GM21576 (cell line): ENCODE data around the gene ATP1A4.
"Not testable (repeated sequence)": the region's sequence is repeated elsewhere in the genome, so short reads cannot be mapped to it uniquely, and the experiment has no call there.

Source experiments
- ATAC-seq: cut with Tn5 transposase; IDR thresholded peaks from one replicate; pipeline ENCODE4 v1.9.1; 2021; ENCODE audit warnings: mild to moderate bottlenecking, moderate library complexity; ENCODE audit not compliant: unreplicated experiment

The ATP1A4 gene

DNA sequence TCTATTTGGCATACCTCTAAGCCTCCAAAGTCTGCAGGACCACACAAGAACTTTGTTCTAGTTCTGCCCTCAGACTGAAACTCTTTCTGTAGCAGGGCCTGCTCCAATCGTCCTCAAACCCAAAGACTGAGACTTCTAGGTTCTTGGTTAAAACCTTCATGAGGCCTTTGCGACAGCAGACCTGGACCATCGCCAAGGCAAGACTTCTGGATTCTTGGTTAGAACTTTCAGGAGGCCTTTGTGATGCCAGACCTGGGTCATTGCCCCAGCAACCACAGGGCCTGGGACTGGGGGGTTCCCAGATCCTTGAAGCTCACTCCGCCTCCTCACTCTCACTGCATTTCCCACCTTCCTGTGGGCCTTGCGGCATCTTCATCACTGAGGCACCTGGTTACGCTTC lies at the start of gene ATP1A4:
ATP1A4 (plus strand) TSS at position 301 of the 400 bp plus-strand sequence. CDS start 438 bp downstream, outside the sequence.
- no peak for ATAC-seq

GRCh38 chr1:160101717-160102522 lies 49.5 kb upstream of the ATP1A4 start:
- ATAC-seq: no peak

DNA sequence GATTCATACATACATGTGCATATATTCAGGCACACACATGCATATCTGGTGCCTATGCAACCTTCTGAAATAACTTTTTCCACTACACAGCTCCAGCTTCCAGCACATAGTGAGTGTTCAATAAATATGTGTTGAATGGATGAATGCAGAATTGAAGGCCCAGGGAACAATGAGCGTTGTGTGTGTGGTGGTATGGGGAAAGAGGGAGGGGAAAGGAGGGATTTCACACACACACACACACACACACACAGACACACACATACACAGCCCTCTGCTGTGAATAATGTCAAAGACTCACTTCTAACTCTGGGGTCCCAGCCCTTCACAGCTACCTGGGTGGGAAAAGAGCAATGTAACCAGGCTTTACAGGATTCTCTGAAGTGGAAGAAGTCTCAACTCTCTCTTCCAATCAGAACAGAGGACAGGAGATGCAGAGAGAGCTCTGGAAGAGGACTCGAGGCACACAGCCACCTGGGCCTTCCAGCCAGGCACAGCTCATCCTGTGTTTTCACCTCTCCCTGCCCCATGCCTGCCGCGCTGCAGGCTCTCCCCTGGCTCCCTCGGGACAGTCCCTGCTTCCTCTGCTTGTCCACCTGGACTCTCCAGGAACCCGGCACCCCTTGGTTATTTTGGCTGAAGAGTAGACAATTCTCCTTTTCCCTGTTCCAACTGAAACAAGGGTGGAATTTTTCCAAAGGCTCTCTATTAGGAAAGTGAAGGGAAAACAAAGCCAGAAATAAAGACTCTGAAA lies 47.6 kb upstream of the ATP1A4 start:
- no peak for ATAC-seq

DNA sequence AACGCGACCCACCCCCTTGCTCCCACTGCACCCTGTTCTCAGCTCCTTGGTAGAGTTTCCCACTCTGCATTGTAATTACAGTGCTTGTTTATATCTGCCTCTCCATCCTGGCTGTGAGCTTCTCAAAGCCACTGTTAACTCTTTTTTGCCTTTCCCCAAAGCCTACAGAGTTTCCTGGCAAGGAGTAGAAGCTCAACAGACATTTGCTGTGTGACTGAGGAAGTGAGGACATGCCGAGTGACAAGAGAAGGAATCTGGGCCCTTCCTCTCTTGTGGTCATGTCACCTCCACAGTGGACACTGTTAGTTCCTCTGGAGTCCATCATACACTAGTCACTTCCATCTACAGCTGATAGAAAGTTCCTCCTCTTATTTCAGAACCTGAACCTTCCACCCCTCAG lies 46.9 kb upstream of the ATP1A4 start:
- no peak for ATAC-seq

DNA sequence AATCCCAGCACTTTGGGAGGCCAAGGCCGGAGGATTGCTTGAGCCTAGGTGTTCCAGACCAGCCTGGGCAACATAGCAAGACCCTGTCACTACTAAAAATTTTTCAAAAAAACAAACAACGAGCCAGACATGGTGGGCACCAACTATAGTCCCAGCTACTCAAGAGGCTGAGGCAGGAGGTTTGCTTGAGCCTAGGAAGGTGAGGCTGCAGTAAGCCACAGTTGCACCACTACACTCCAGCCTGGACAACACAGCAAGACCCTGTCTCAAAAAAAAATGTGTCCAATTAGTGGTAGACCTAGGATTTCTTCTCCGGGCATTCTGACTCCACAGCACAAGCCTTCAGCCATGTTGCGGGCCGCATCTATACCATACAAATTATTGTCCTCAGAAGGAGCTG lies 46.2 kb upstream of the ATP1A4 start:
- ATAC-seq: no peak

DNA sequence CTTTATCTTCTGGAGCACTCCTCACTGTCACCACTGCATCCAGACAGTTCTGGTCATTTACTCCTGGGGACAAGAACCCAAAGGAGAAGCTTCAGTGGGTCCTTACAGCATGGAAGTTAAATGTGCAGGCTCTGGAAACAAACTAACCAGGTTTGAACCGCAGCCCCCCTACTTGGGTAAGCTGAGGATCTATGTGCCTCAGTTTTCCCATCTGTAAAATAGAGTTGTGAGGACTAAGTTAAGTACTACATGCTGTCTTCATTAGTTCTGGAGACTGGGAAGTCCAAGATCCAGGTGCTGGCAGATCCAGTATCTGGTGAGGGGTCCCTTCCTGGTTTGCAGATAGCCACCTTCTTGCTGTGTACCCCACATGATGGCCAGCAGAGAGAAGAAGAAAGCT lies 43.9 kb upstream of the ATP1A4 start:
- no peak for ATAC-seq

GRCh38 chr1:160108888-160109662 lies 42.3 kb upstream of the ATP1A4 start:
- ATAC-seq: no peak

DNA sequence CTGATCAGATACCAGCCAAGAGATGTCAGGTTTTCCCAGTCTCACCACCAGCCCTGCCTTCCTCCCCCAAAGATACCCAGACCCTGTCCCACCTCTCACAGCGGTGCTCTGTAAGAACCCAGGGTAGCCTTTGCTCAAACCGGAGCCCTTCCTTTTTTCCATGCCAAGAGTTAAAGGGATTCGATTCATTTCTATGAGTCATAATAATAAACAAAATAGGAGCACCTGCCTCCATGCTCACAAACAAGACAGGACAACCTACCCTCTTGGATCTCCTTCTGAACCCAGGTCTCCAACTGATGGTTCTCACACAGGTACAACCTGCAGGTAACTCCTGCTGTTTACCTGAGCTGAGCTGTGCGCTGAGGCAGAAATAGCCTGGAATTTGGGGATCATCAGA lies 41.7 kb upstream of the ATP1A4 start:
- ATAC-seq: no peak

- ATAC-seq: not testable (repeated sequence)
Observed at GRCh38 chr1:160111462-160111861, 39.9 kb upstream of the ATP1A4 start.

- no peak for ATAC-seq
Observed at GRCh38 chr1:160112357-160112756, 39.0 kb upstream of the ATP1A4 start.

- no peak for ATAC-seq
Observed at GRCh38 chr1:160113407-160113806, 38.0 kb upstream of the ATP1A4 start.

- no peak for ATAC-seq
Observed at GRCh38 chr1:160114085-160114484, 37.3 kb upstream of the ATP1A4 start.

GRCh38 chr1:160115545-160116282 lies 35.7 kb upstream of the ATP1A4 start, which contains the start of gene ATP1A2:
Gene ATP1A2 (plus strand): TSS chr1:160115759. CDS start chr1:160115862, 103 bp downstream.
- no peak for ATAC-seq

- ATAC-seq: no peak
Observed at GRCh38 chr1:160116283-160117147, 34.9 kb upstream of the ATP1A4 start.

DNA sequence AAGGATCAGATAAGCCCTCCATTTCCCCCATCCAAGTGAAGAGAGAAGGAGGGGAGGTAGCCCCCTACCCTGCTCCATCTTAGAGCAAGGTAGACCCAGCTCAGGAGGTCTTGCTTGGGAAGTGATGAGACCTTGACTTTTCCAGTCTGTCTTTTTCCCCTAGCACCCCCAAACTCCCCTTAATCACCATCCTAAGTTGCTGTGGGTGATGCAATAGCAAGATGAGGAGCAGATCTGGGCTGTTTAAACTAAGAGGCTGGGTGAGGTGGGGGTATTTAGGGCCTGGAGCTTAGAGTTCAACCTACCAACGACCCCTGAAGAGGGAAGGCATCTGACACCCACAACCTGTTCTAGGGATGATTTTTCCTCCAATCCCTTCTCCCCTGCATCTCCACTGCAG lies 34.1 kb upstream of the ATP1A4 start:
- ATAC-seq: no peak

- no peak for ATAC-seq
Observed at GRCh38 chr1:160117709-160118183, 33.7 kb upstream of the ATP1A4 start.

DNA sequence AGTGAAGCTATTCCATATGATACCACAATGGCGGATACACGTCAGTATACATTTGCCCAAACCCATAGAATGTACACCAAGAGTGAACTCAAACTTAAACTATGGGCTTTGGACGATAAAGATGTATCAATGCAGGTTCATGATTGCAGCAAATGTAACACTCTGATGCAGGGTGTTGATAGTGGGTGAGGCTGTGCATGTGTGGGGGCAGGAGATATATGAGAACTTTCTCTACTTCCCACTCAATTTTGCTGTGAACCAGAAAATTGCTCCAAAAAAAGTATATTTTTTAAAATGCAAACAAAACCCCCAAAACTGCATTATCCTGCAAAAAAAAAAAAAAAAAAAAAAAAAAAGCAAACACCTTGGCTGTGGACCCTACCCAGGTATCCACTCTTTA lies 32.5 kb upstream of the ATP1A4 start:
- ATAC-seq: no peak

- ATAC-seq: no peak
Observed at GRCh38 chr1:160120797-160121196, 30.6 kb upstream of the ATP1A4 start.

GRCh38 chr1:160121388-160121787 lies 30.0 kb upstream of the ATP1A4 start:
- no peak for ATAC-seq
